ENCODE data around the gene VAC14.

DNA sequence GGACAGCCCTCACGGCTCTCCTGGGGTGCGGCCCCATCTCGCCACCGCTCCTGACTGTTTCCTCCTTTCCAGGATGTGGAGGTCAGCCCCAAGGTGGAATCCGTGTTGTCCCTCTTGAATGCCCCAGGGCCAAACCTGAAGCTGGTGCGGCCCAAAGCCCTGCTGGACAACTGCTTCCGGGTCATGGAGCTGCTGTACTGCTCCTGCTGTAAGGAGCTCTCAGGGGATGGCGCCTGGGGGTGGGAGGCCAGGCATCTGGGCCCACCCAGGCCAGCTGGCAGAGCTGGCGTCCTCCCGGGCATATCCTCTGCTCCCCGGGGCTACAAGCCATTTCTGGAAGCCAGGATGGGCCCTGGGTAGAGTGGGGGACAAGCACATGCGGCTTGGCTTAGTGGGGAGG is 141.4 kb downstream of the VAC14 start:
- TF ChIP-seq, protein P1, sequence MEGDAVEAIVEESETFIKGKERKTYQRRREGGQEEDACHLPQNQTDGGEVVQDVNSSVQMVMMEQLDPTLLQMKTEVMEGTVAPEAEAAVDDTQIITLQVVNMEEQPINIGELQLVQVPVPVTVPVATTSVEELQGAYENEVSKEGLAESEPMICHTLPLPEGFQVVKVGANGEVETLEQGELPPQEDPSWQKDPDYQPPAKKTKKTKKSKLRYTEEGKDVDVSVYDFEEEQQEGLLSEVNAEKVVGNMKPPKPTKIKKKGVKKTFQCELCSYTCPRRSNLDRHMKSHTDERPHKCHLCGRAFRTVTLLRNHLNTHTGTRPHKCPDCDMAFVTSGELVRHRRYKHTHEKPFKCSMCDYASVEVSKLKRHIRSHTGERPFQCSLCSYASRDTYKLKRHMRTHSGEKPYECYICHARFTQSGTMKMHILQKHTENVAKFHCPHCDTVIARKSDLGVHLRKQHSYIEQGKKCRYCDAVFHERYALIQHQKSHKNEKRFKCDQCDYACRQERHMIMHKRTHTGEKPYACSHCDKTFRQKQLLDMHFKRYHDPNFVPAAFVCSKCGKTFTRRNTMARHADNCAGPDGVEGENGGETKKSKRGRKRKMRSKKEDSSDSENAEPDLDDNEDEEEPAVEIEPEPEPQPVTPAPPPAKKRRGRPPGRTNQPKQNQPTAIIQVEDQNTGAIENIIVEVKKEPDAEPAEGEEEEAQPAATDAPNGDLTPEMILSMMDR (IDR thresholded peaks at IDR 0.05; ENCODE audit: low read length) = no peak
- no peak for TF ChIP-seq EZH2 (IDR thresholded peaks at IDR 0.05; ENCODE audit: borderline replicate concordance, low read length)

Data from OCI-LY1 (cell line).